VCaP (cell line): Measurements from ENCODE around the gene ETS1.

Experiments used
- H3K27ac ChIP-seq: fragments of 450-650 bp; 2 replicates; pipeline ENCODE4 v1.5.1; 2017
- CTCF ChIP-seq: fragments of 450-650 bp; conservative IDR thresholded peaks from 2 replicates; pipeline ENCODE4 v1.5.1; 2017; ENCODE audit warnings: mild to moderate bottlenecking, moderate library complexity

The ETS1 gene

GRCh38 chr11:128563942-128564641, 23.3 kb downstream of the ETS1 start:
- no peak overlapping the region for H3K27ac ChIP-seq
- TF ChIP-seq CTCF, result no peak

GRCh38 chr11:128563308-128563707, 24.1 kb downstream of the ETS1 start:
- H3K27ac ChIP-seq, result no peak overlapping the region
- TF ChIP-seq CTCF, result no peak

GRCh38 chr11:128559496-128560103, 27.8 kb downstream of the ETS1 start:
- no peak for TF ChIP-seq CTCF
- no peak overlapping the region for H3K27ac ChIP-seq

- TF ChIP-seq CTCF, result peak; percentile 63
- no peak overlapping the region for H3K27ac ChIP-seq
These were observed 31.8 kb downstream of the ETS1 start for GRCh38 chr11:128555606-128556005.

GRCh38 chr11:128553662-128554362, 33.5 kb downstream of the ETS1 start:
- H3K27ac ChIP-seq, result no peak overlapping the region
- no peak for TF ChIP-seq CTCF

GRCh38 chr11:128552783-128553661, 34.3 kb downstream of the ETS1 start:
- H3K27ac ChIP-seq, result no peak overlapping the region
- TF ChIP-seq CTCF, result no peak
